PC-3 (cell line): Measurements from ENCODE around the gene WAC. TPM values are rescaled to one million over a fixed set of nuclear protein-coding genes. Genes with fewer than 3 reads are reported as not detected.
"Not testable (repeated sequence)": the region's sequence is repeated elsewhere in the genome, so short reads cannot be mapped to it uniquely, and the experiment has no call there.

Experiments used
- ATAC-seq: fragments of 200-7000 bp; cut with Tn5 transposase; 2 replicates; pipeline ENCODE4 v1.9.1; 2020; ENCODE audit warnings: mild to moderate bottlenecking, moderate library complexity
- BruUV-seq: library from RNA; stranded (reverse); fragments of 400-500 nt; replicated peaks from 2 replicates; lab custom pipeline; 2021; lab: Mats Ljungman, UMichigan
- CTCF ChIA-PET: fragments of 300-600 bp; sonication (Branson Sonifier 250); formaldehyde crosslinking; loops from one replicate; lab custom pipeline; 2022; ENCODE audit warnings: antibody characterized with exemption; lab: Charles Lee
- POLR2A ChIA-PET: fragments of 300-600 bp; sonication (Branson Sonifier 250); formaldehyde crosslinking; loops from one replicate; lab custom pipeline; 2022; ENCODE audit warnings: antibody characterized with exemption; ENCODE audit not compliant: unreplicated experiment; lab: Charles Lee
- DNase-seq: peaks from one replicate; pipeline ENCODE4 v3.0.0-alpha.2; 2015
- H2AFZ ChIP-seq: fragments of 300-600 bp; sonication (generic); 2 replicates; pipeline ENCODE4 v1.6.0; 2016; ENCODE audit warnings: antibody characterized with exemption, low read length
- H3F3A ChIP-seq: fragments of 300-600 bp; sonication (generic); one replicate; pipeline ENCODE4 v1.6.0; 2017; ENCODE audit warnings: antibody characterized with exemption, low read length, control low read depth, mild to moderate bottlenecking; ENCODE audit not compliant: unreplicated experiment
- H3K27ac ChIP-seq: fragments of 300-600 bp; sonication (generic); 2 replicates; pipeline ENCODE4 v1.5.1; 2016; ENCODE audit warnings: mild to moderate bottlenecking, low read length
- H3K27me3 ChIP-seq: fragments of 300-600 bp; sonication (generic); 2 replicates; pipeline ENCODE4 v1.6.1; 2016; ENCODE audit warnings: low read length, mixed read lengths
- H3K36me3 ChIP-seq: fragments of 300-600 bp; sonication (generic); 2 replicates; pipeline ENCODE4 v1.6.1; 2016; ENCODE audit warnings: low read depth, mixed run types, low read length, mixed read lengths
- H3K4me1 ChIP-seq: fragments of 300-600 bp; sonication (generic); 2 replicates; pipeline ENCODE4 v1.5.1; 2016; ENCODE audit warnings: low read length; ENCODE audit not compliant: insufficient read depth
- H3K4me2 ChIP-seq: fragments of 300-600 bp; sonication (generic); 2 replicates; pipeline ENCODE4 v1.6.0; 2016; ENCODE audit warnings: low read length
- H3K4me3 ChIP-seq: fragments of 300-600 bp; sonication (generic); 2 replicates; pipeline ENCODE4 v1.5.1; 2016; ENCODE audit warnings: mild to moderate bottlenecking, low read length, mixed read lengths
- H3K79me2 ChIP-seq: fragments of 300-600 bp; sonication (generic); 2 replicates; pipeline ENCODE4 v1.6.1; 2017; ENCODE audit warnings: low read length, mixed read lengths
- H3K9ac ChIP-seq: fragments of 300-600 bp; sonication (generic); 2 replicates; pipeline ENCODE4 v1.6.0; 2016; ENCODE audit warnings: mild to moderate bottlenecking, low read length
- H3K9me2 ChIP-seq: fragments of 300-600 bp; sonication (generic); replicated peaks from 2 replicates; pipeline ENCODE4 v1.6.1; 2016; ENCODE audit warnings: mixed run types, low read length, mixed read lengths
- H3K9me3 ChIP-seq: fragments of 300-600 bp; sonication (generic); 2 replicates; pipeline ENCODE4 v1.6.1; 2016; ENCODE audit warnings: low read length, mixed read lengths
- H4K20me1 ChIP-seq: fragments of 300-600 bp; sonication (generic); 2 replicates; pipeline ENCODE4 v1.6.1; 2016; ENCODE audit warnings: low read length, mixed read lengths
- CTCF ChIP-seq: fragments of 300-600 bp; sonication (generic); conservative IDR thresholded peaks from 2 replicates; pipeline ENCODE4 v1.5.1; 2017; ENCODE audit warnings: antibody characterized with exemption, low read depth, mild to moderate bottlenecking, low read length
- EZH2 ChIP-seq: fragments of 300-600 bp; sonication (generic); IDR thresholded peaks from one replicate; pipeline ENCODE4 v1.6.1; 2017; ENCODE audit warnings: antibody characterized with exemption, mild to moderate bottlenecking, low read length; ENCODE audit not compliant: unreplicated experiment
- EZH2phosphoT487 ChIP-seq: fragments of 300-600 bp; sonication (generic); IDR thresholded peaks from 2 replicates; pipeline ENCODE4 v1.6.1; 2018; ENCODE audit warnings: mild to moderate bottlenecking, antibody characterized with exemption, low read length, borderline replicate concordance
- intact Hi-C: fragments of 100-400 bp; cut with micrococcal nuclease; formaldehyde crosslinking; loops from 2 replicates; pipeline ENCODE4 v1.9.0; 2023
- total RNA-seq: library from RNA; depleted of rRNA; stranded (reverse); fragments of >200 nt; gene quantifications from 2 replicates; pipeline ENCODE4 v1.2.3, GENCODE V29; 2014

WAC gene
- total RNA-seq, 1 experiment from 2014 or later = 49.2 TPM

DNA sequence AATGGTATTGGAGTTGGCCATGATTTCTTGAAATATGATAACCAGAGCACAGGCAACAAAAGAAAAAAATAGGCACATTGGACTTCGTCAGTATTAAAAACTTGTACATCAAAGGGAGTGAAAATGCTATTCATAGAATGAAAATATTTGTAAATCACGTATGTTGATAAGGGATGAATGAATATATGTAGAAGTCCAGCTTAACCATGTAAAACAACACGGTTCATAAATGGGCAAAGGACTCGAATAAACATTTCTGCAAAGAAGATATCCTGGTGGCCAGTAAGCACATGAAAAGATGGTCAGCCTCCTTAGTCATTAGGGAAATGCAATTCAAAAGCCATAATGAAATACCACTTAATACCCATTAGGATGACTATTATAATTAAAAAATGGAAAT, 68.1 kb downstream of the WAC start:
- Histone ChIP-seq H3K79me2 (peaks cover 81% of the 10 kb centered on the region), H3K9me3 (no peaks in the 10 kb centered on the region), H3K4me3 (no peak overlapping the region), H3F3A (no peaks in the 10 kb centered on the region), H3K9me2 (no peaks in the 10 kb centered on the region), H3K9ac (no peak overlapping the region), H2AFZ (no peak overlapping the region), H3K4me1 (no peaks in the 10 kb centered on the region), H3K4me2 (no peak overlapping the region), H3K27ac (no peak overlapping the region), H3K36me3 (peaks cover 19% of the 10 kb centered on the region), H4K20me1 (0 out of 2 replicates have a peak, but pooled peaks cover 6% of the 10 kb centered on the region), H3K27me3 (no peaks in the 10 kb centered on the region)
- ChIA-PET CTCF (no interaction called here), POLR2A (no interaction called here)
- BruUV-seq = no TSS peak
- DNase-seq (no peak), ATAC-seq (no peak)
- no peak for TF ChIP-seq CTCF
- no peak for TF ChIP-seq EZH2phosphoT487
- TF ChIP-seq EZH2 = no peak
- intact Hi-C loops = no loop called here

DNA sequence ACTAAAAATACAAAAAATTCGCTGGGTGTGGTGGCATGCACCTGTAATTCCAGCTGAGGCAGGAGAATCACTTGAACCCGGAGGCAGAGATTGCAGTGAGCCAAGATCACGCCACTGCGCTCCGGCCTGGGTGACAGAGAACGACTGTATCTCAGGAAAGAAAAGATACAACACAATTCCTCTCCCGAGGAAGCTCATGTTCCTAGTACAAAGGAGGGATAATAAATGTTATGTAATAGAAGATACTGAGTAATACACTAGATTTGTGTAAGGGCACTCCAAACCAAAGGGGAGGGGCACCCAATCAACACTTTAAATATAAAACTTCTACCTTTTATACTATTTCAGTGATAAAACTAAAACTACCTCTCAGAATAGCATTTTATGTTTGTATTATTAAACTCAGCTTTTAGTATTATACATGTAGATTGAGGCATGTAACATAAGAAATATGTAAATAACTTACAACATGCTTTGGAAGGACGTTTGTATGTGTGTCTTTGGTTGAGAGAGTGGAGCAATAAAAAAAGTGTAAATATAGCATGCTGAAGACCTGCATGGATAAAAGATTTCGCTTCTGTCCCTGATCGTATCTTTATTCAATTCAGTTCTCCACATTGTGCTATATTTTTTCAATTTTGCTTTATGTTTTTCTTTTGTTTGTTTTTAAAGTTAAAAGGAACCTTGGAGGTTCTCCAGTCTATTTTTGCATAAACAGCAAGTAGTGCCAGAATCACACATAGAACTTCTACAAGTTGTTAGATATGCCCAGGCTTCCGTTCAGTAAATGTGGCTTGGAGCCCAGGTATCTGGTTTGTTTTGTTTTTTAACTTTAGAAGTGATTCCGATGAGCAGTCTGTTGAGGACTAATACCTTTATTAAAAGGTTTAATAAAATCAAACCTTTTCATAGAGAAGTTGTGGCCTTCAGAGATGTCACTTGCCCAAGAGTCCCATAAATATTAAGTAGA, 71.9 kb downstream of the WAC start:
- H3K9ac ChIP-seq = no peak overlapping the region
- no peaks in the 10 kb centered on the region for H3K9me3 ChIP-seq
- ChIA-PET POLR2A (interaction anchor here (0.7 kb wide), 1 partner anchor 293 kb away, joined by 5 read pairs; no protein-coding TSS in a partner anchor), CTCF (no interaction called here)
- intact Hi-C loops = no loop called here
- no peak overlapping the region for H3K27ac ChIP-seq
- H3K27me3 ChIP-seq = no peaks in the 10 kb centered on the region
- no peaks in the 10 kb centered on the region for H3K4me1 ChIP-seq
- H4K20me1 ChIP-seq = no peaks in the 10 kb centered on the region
- no peak overlapping the region for H3K4me3 ChIP-seq
- no peak overlapping the region for H3K4me2 ChIP-seq
- BruUV-seq = no TSS peak
- peaks cover 54% of the 10 kb centered on the region for H3K79me2 ChIP-seq
- DNase-seq (no peak), ATAC-seq (no peak)
- H3K9me2 ChIP-seq = no peaks in the 10 kb centered on the region
- TF ChIP-seq EZH2phosphoT487 = no peak
- TF ChIP-seq EZH2 = no peak
- no peak for TF ChIP-seq CTCF
- peaks cover 10% of the 10 kb centered on the region; the same call in 1 of the 2 replicates for H3K36me3 ChIP-seq
- no peak overlapping the region for H2AFZ ChIP-seq
- H3F3A ChIP-seq = no peaks in the 10 kb centered on the region

GRCh38 chr10:28606568-28606967, 73.7 kb downstream of the WAC start:
- H3K9me3 ChIP-seq = no peaks in the 10 kb centered on the region
- H3K79me2 ChIP-seq = peaks cover 37% of the 10 kb centered on the region
- H3K27ac ChIP-seq = no peak overlapping the region
- intact Hi-C loops = no loop called here
- H3K9ac ChIP-seq = no peak overlapping the region
- H3K9me2 ChIP-seq = no peaks in the 10 kb centered on the region
- peaks cover 25% of the 10 kb centered on the region for H3K36me3 ChIP-seq
- DNase-seq (no peak), ATAC-seq (no peak)
- H3K4me1 ChIP-seq = no peaks in the 10 kb centered on the region
- no peaks in the 10 kb centered on the region for H3K27me3 ChIP-seq
- H3F3A ChIP-seq = no peaks in the 10 kb centered on the region
- CTCF ChIA-PET = no interaction called here
- H4K20me1 ChIP-seq = no peaks in the 10 kb centered on the region
- no TSS peak for BruUV-seq
- TF ChIP-seq CTCF (no peak), EZH2phosphoT487 (no peak), EZH2 (no peak)
- no peak overlapping the region for H2AFZ ChIP-seq
- no peak overlapping the region for H3K4me3 ChIP-seq
- POLR2A ChIA-PET = no interaction called here
- no peak overlapping the region for H3K4me2 ChIP-seq

- H3K9ac ChIP-seq, intact Hi-C loops, ATAC-seq, H2AFZ ChIP-seq, H3K27ac ChIP-seq, H3K9me3 ChIP-seq, H3K27me3 ChIP-seq, H3K4me1 ChIP-seq, H3K4me3 ChIP-seq, H3K9me2 ChIP-seq, H3F3A ChIP-seq, H3K4me2 ChIP-seq, DNase-seq, BruUV-seq, POLR2A ChIA-PET, CTCF ChIA-PET, H4K20me1 ChIP-seq: not testable (repeated sequence)
- H3K36me3 ChIP-seq = peaks cover 40% of the 10 kb centered on the region
- peaks cover 19% of the 10 kb centered on the region; the same call in 1 of the 2 replicates for H3K79me2 ChIP-seq
Observed at GRCh38 chr10:28609636-28610035, 76.7 kb downstream of the WAC start.
